ENCODE measurements around the gene PCSK4.

The PCSK4 gene

GRCh38 chr19:1434577-1435060 lies 55.5 kb downstream of the PCSK4 start:
- no peak for DNase-seq

GRCh38 chr19:1434040-1434366 lies 56.1 kb downstream of the PCSK4 start:
- DNase-seq: no peak

GRCh38 chr19:1433119-1434039 lies 56.8 kb downstream of the PCSK4 start:
- DNase-seq: no peak

GRCh38 chr19:1432507-1432887 lies 57.7 kb downstream of the PCSK4 start:
- DNase-seq: no peak

- DNase-seq: no peak
These were observed 58.2 kb downstream of the PCSK4 start for GRCh38 chr19:1431759-1432506.
